Activated CD4-positive, alpha-beta T cell treated with anti-CD3 and anti-CD28 coated beads for 1 hour (primary cell): Measurements from ENCODE around the gene PRDM10.
"Not testable (repeated sequence)": the region's sequence is repeated elsewhere in the genome, so short reads cannot be mapped to it uniquely, and the experiment has no call there.

Experiments
- DNase-seq: peaks from one replicate; pipeline ENCODE4 v3.0.0-alpha.2; 2020

Gene PRDM10

GRCh38 chr11:129884581-129884980 lies 118.1 kb downstream of the PRDM10 start:
- DNase-seq = no peak

- DNase-seq = no peak
Measured at GRCh38 chr11:129881570-129882170, 121.0 kb downstream of the PRDM10 start.

GRCh38 chr11:129880311-129880710 lies 122.3 kb downstream of the PRDM10 start:
- no peak for DNase-seq

- DNase-seq = no peak
Measured at GRCh38 chr11:129871914-129872313, 130.7 kb downstream of the PRDM10 start.

GRCh38 chr11:129868626-129869025 lies 134.0 kb downstream of the PRDM10 start:
- DNase-seq = not testable (repeated sequence)

GRCh38 chr11:129866311-129866710 lies 136.3 kb downstream of the PRDM10 start:
- no peak for DNase-seq

GRCh38 chr11:129865701-129866100 lies 136.9 kb downstream of the PRDM10 start:
- DNase-seq = no peak

GRCh38 chr11:129864811-129865210 lies 137.8 kb downstream of the PRDM10 start:
- no peak for DNase-seq

GRCh38 chr11:129861702-129862522 lies 140.7 kb downstream of the PRDM10 start:
- no peak for DNase-seq

GRCh38 chr11:129856036-129856435 lies 146.6 kb downstream of the PRDM10 start:
- no peak for DNase-seq

GRCh38 chr11:129855086-129855485 lies 147.5 kb downstream of the PRDM10 start:
- DNase-seq = no peak

- DNase-seq = no peak
Measured at GRCh38 chr11:129854232-129854805, 148.3 kb downstream of the PRDM10 start.

- DNase-seq = peak; percentile 44
Measured at GRCh38 chr11:129853518-129854231, 149.0 kb downstream of the PRDM10 start.

- no peak for DNase-seq
Measured at GRCh38 chr11:129852125-129852740, 150.4 kb downstream of the PRDM10 start.
